ENCODE data around the gene IGSF23. TPM values are rescaled to one million over a fixed set of nuclear protein-coding genes. Genes with fewer than 3 reads are reported as not detected.

Gene IGSF23
- total RNA-seq, 6 experiments from 2014 or later, result 4.4 to 15.2 (median 9.0) TPM

GRCh38 chr19:44641501-44642265 lies 28.3 kb downstream of the IGSF23 start:
- DNase-seq, result no peak
- intact Hi-C loops (cut with DNase I), result no loop called here
- H3K4me1 ChIP-seq, result peaks cover 0 to 37% (median 10%) of the 10 kb centered on the region in 4 donors
- no peaks in the 10 kb centered on the region for H3K27me3 ChIP-seq
- no peak overlapping the region for H3K4me3 ChIP-seq
- H3K36me3 ChIP-seq, result no peaks in the 10 kb centered on the region
- no peaks in the 10 kb centered on the region for H3K9me3 ChIP-seq
- WGBS (ENCODE audit: insufficient coverage, low coverage, low lambda C conversion rate, missing lambda C conversion rate), result 90% methylated on average over 6 of the region's 9 CpGs
- ATAC-seq, result no peak
- H3K27ac ChIP-seq, result no peak overlapping the region
- TF ChIP-seq POLR2A (IDR thresholded peaks at IDR 0.05), result no peak
- no peak for TF ChIP-seq CTCF (IDR thresholded peaks at IDR 0.05)

- H3K4me1 ChIP-seq, result peaks cover 0 to 34% (median 8%) of the 10 kb centered on the region in 4 donors
- WGBS (ENCODE audit: insufficient coverage, low coverage, low lambda C conversion rate, missing lambda C conversion rate), result 58% methylated on average over 1 of the region's 1 CpG
- no peak overlapping the region for H3K4me3 ChIP-seq
- peaks cover 0 to 5% (median 2%) of the 10 kb centered on the region in 4 donors for H3K36me3 ChIP-seq
- H3K27ac ChIP-seq, result no peak overlapping the region
- DNase-seq (no peak), ATAC-seq (no peak)
- TF ChIP-seq POLR2A (IDR thresholded peaks at IDR 0.05) (no peak), CTCF (IDR thresholded peaks at IDR 0.05) (no peak)
- no peaks in the 10 kb centered on the region for H3K9me3 ChIP-seq
- intact Hi-C loops (cut with DNase I), result no loop called here
- H3K27me3 ChIP-seq, result no peaks in the 10 kb centered on the region
Observed at GRCh38 chr19:44642377-44642776, 29.0 kb downstream of the IGSF23 start.

GRCh38 chr19:44643605-44644401 lies 30.4 kb downstream of the IGSF23 start, which contains the start of gene PVR:
TSS of gene PVR (plus strand) at chr19:44643910. CDS start at chr19:44644097, 187 bp downstream.
- Histone ChIP-seq H3K27ac (peak within 1 kb of the TSS; percentile 95 to 98 (median 96)), H3K4me3 (peak within 1 kb of the TSS; percentile 88 to 93 (median 89)), H3K27me3 (no peaks in the 10 kb centered on the region), H3K9me3 (no peaks in the 10 kb centered on the region), H3K36me3 (peaks cover 0 to 14% (median 7%) of the 10 kb centered on the region in 4 donors), H3K4me1 (peaks cover 0 to 40% (median 13%) of the 10 kb centered on the region in 4 donors)
- 0% methylated on average over 3 of the region's 70 CpGs for WGBS (ENCODE audit: insufficient coverage, low coverage, low lambda C conversion rate, missing lambda C conversion rate)
- peak; percentile 80 to 92 (median 88) for ATAC-seq
- intact Hi-C loops (cut with DNase I), result no loop called here
- no peak for TF ChIP-seq CTCF (IDR thresholded peaks at IDR 0.05)
- peak; percentile 93 for TF ChIP-seq POLR2A (IDR thresholded peaks at IDR 0.05)
- DNase-seq, result peak; percentile 88

GRCh38 chr19:44644402-44645016 lies 31.1 kb downstream of the IGSF23 start:
- H3K9me3 ChIP-seq, result no peaks in the 10 kb centered on the region
- ATAC-seq, result peak; percentile 56 to 72 (median 61)
- WGBS (ENCODE audit: insufficient coverage, low coverage, low lambda C conversion rate, missing lambda C conversion rate), result 3% methylated on average over 12 of the region's 13 CpGs
- no peaks in the 10 kb centered on the region for H3K27me3 ChIP-seq
- peak overlapping the region; percentile 95 to 98 (median 96) for H3K27ac ChIP-seq
- peaks cover 0 to 45% (median 16%) of the 10 kb centered on the region in 4 donors for H3K4me1 ChIP-seq
- peak overlapping the region; percentile 88 to 93 (median 89) for H3K4me3 ChIP-seq
- peak; percentile 70 to 74 (median 73) for DNase-seq
- peaks cover 0 to 21% (median 7%) of the 10 kb centered on the region in 4 donors for H3K36me3 ChIP-seq
- intact Hi-C loops (cut with DNase I), result no loop called here
- TF ChIP-seq POLR2A (IDR thresholded peaks at IDR 0.05) (peak; percentile 40), CTCF (IDR thresholded peaks at IDR 0.05) (no peak)
